B cell (primary cell): ENCODE measurements around the gene MVB12B. TPM values are rescaled to one million over a fixed set of nuclear protein-coding genes. Genes with fewer than 3 reads are reported as not detected.

Experiments used
- ATAC-seq: fragments of 200-7000 bp; cut with Tn5 transposase; one replicate; pipeline ENCODE4 v1.10.0; 2021; ENCODE audit warnings: low read depth, mild to moderate bottlenecking, moderate number of reproducible peaks, moderate library complexity
- CTCF ChIA-PET: fragments of 350-600 bp; sonication (Branson Sonifier 250); formaldehyde crosslinking; loops from one replicate; lab custom pipeline; 2021; ENCODE audit warnings: antibody characterized with exemption, inconsistent platforms; lab: Charles Lee
- POLR2A ChIA-PET: fragments of 350-600 bp; sonication (Branson Sonifier 250); formaldehyde crosslinking; loops from one replicate; lab custom pipeline; 2021; ENCODE audit warnings: antibody characterized with exemption; lab: Charles Lee
- DNase-seq: peaks from one replicate; pipeline ENCODE4 v3.0.0; 2013
- H2AFZ ChIP-seq: 2 replicates; pipeline ENCODE4 v1.6.1; 2012; ENCODE audit warnings: mild to moderate bottlenecking, low read depth, low read length; ENCODE audit not compliant: insufficient read depth, poor library complexity, severe bottlenecking
- H3K27ac ChIP-seq, 2 donors: 1 replicate in 1 of 2; 2 replicates in 1 of 2; pipeline ENCODE4 v1.5.1; 2012 to 2013; ENCODE audit warnings: low read length in 2 of 2, mild to moderate bottlenecking in 2 of 2, moderate library complexity in 1 of 2
- H3K27me3 ChIP-seq, 4 experiments: fragments of 200-600 bp in 1 of 4; sonication (generic) in 1 of 4; replicated peaks in 1 of 4; 1 replicate in 2 of 4; 2 replicates in 2 of 4; pipeline versions ENCODE4 v1.6.1 to v1.7.0; 2013 to 2016; ENCODE audit warnings: low read length in 3 of 4, mild to moderate bottlenecking in 2 of 4, mixed read lengths in 1 of 4, moderate library complexity in 1 of 4; ENCODE audit not compliant: insufficient read depth in 4 of 4, control insufficient read depth in 3 of 4; ENCODE audit errors: control extremely low read depth in 1 of 4
- H3K36me3 ChIP-seq, 2 experiments: replicated peaks in 1 of 2; 1 replicate in 1 of 2; 2 replicates in 1 of 2; pipeline versions ENCODE4 v1.6.1 to v1.7.1; 2013; ENCODE audit warnings: low read length in 1 of 2; ENCODE audit not compliant: insufficient read depth in 2 of 2, control insufficient read depth in 1 of 2; ENCODE audit errors: control extremely low read depth in 1 of 2, extremely low read depth in 1 of 2
- H3K4me1 ChIP-seq, 2 donors: fragments of 200-600 bp in 1 of 2; sonication (generic) in 1 of 2; 1 replicate in 1 of 2; 2 replicates in 1 of 2; pipeline versions ENCODE4 v1.5.1 to v1.6.1; 2013 to 2017; ENCODE audit warnings: low read length in 2 of 2; ENCODE audit not compliant: control insufficient read depth in 2 of 2, insufficient read depth in 2 of 2
- H3K4me2 ChIP-seq: replicated peaks from 2 replicates; pipeline ENCODE3; 2012; ENCODE audit warnings: mild to moderate bottlenecking, low read depth, low read length; ENCODE audit not compliant: poor library complexity, severe bottlenecking
- H3K4me3 ChIP-seq, 5 experiments: fragments of 200-600 bp in 1 of 5; sonication (generic) in 1 of 5; 1 replicate in 3 of 5; 2 replicates in 2 of 5; pipeline versions ENCODE4 v1.5.1 to v1.7.0; 2011 to 2016; ENCODE audit warnings: low read length in 4 of 5, mild to moderate bottlenecking in 4 of 5, low read depth in 2 of 5, control low read depth in 1 of 5, moderate library complexity in 1 of 5; ENCODE audit not compliant: insufficient read depth in 1 of 5; ENCODE audit errors: control extremely low read depth in 1 of 5, extremely low read depth in 1 of 5
- H3K79me2 ChIP-seq: fragments of 200-600 bp; sonication (generic); one replicate; pipeline ENCODE4 v1.6.0; 2016; ENCODE audit warnings: low read length; ENCODE audit not compliant: control insufficient read depth, insufficient read depth
- H3K9ac ChIP-seq: fragments of 200-600 bp; sonication (generic); 2 replicates; pipeline ENCODE4 v1.6.1; 2017; ENCODE audit warnings: mild to moderate bottlenecking, low read length, moderate library complexity
- H3K9me3 ChIP-seq, 3 donors: one replicate each; pipeline versions ENCODE4 v1.6.1 to v1.7.1; 2013; ENCODE audit warnings: low read length in 2 of 3; ENCODE audit not compliant: control insufficient read depth in 2 of 3, insufficient read depth in 1 of 3; ENCODE audit errors: control extremely low read depth in 1 of 3
- H4K20me1 ChIP-seq: 2 replicates; pipeline ENCODE4 v1.6.0; 2012; ENCODE audit warnings: mild to moderate bottlenecking, low read length; ENCODE audit not compliant: insufficient read depth, control insufficient read depth, poor library complexity, severe bottlenecking
- H3K27ac Mint-ChIP-seq: one replicate; pipeline ENCODE4 v1.8.0; 2021; ENCODE audit warnings: mixed read lengths
- H3K27me3 Mint-ChIP-seq: one replicate; pipeline ENCODE4 v1.8.0; 2021; ENCODE audit warnings: mixed read lengths
- H3K4me1 Mint-ChIP-seq: one replicate; pipeline ENCODE4 v1.8.0; 2021; ENCODE audit warnings: mixed read lengths
- H3K4me3 Mint-ChIP-seq: one replicate; pipeline ENCODE4 v1.8.0; 2021; ENCODE audit warnings: mixed read lengths
- H3K9me3 Mint-ChIP-seq: one replicate; pipeline ENCODE4 v1.8.0; 2022; ENCODE audit warnings: mixed read lengths; ENCODE audit not compliant: insufficient read depth
- EZH2 ChIP-seq: IDR thresholded peaks from 2 replicates; pipeline ENCODE4 v1.6.1; 2012; ENCODE audit warnings: borderline replicate concordance, low read depth, mild to moderate bottlenecking, moderate library complexity, low read length; ENCODE audit not compliant: insufficient read depth, poor library complexity, severe bottlenecking
- WGBS: methylation state at CpG from one replicate; pipeline ENCODE4 v1.1.5; 2013; ENCODE audit warnings: missing lambda C conversion rate; ENCODE audit not compliant: insufficient coverage; 5-methylcytosine and 5-hydroxymethylcytosine counted together
- intact Hi-C: fragments of 100-400 bp; cut with micrococcal nuclease; formaldehyde crosslinking; loops from one replicate; pipeline ENCODE4 v1.10.0; 2022
- polyA plus RNA-seq: library from polyadenylated mRNA; depleted of rRNA; stranded (reverse); fragments of >200 nt; gene quantifications from 2 replicates; pipeline ENCODE4 v1.2.3, GENCODE V29; 2012
- total RNA-seq, 2 donors: library from RNA; stranded (reverse); fragments of 120-200 nt in 1 of 2; gene quantifications; 1 replicate in 1 of 2; 2 replicates in 1 of 2; pipeline versions ENCODE4 v1.2.3 to v1.2.4, GENCODE V29; 2013 to 2022
- TF ChIP-seq, protein P1 (sequence below): fragments of 200-600 bp; IDR thresholded peaks from one replicate; pipeline ENCODE4 v1.8.0; 2022; ENCODE audit warnings: antibody characterized with exemption, mild to moderate bottlenecking

MVB12B gene
- total and polyA plus RNA-seq, 2 donors (not counting 1 experiment from before 2014, with no cell fraction given): 1.2 to 9.8 TPM

DNA sequence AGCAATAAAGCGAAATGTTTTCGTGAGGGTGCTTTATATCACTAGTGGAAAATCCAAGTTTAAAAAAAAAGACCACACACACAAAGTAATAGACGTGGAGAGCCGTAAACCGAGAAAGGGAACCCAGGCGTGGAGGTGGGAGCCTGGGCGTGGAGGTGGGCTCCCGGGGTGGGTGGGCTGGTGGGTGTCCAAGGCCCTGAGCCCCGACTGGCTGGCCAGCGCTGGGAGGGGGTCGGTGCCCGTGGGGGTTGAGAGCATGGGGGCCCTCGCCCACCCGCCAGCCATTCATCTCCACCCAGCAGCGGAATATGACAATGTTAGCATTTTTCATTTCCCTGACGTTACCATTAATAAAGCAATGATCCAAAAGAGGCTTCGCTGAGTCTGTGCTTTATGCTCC is 135.0 kb downstream of the MVB12B start:
- H2AFZ ChIP-seq: no peak overlapping the region
- no peak overlapping the region for H3K27ac Mint-ChIP-seq
- ChIA-PET POLR2A (no interaction called here), CTCF (interaction anchor here (0.5 to 1.0 kb wide), 4 partner anchors 19 to 159 kb away, joined by 3 read pairs; no protein-coding TSS in a partner anchor)
- H3K27me3 ChIP-seq: no peaks in the 10 kb centered on the region
- peaks cover 0 to 5% (median 0%) of the 10 kb centered on the region in 3 donors for H3K9me3 ChIP-seq
- no peaks in the 10 kb centered on the region for H3K4me1 Mint-ChIP-seq
- H3K4me2 ChIP-seq: no peak overlapping the region
- no peaks in the 10 kb centered on the region for H3K4me1 ChIP-seq
- no peak overlapping the region for H3K27ac ChIP-seq
- ATAC-seq: no peak
- TF ChIP-seq, protein P1, sequence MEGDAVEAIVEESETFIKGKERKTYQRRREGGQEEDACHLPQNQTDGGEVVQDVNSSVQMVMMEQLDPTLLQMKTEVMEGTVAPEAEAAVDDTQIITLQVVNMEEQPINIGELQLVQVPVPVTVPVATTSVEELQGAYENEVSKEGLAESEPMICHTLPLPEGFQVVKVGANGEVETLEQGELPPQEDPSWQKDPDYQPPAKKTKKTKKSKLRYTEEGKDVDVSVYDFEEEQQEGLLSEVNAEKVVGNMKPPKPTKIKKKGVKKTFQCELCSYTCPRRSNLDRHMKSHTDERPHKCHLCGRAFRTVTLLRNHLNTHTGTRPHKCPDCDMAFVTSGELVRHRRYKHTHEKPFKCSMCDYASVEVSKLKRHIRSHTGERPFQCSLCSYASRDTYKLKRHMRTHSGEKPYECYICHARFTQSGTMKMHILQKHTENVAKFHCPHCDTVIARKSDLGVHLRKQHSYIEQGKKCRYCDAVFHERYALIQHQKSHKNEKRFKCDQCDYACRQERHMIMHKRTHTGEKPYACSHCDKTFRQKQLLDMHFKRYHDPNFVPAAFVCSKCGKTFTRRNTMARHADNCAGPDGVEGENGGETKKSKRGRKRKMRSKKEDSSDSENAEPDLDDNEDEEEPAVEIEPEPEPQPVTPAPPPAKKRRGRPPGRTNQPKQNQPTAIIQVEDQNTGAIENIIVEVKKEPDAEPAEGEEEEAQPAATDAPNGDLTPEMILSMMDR: no peak
- no peak for TF ChIP-seq EZH2
- no peaks in the 10 kb centered on the region for H3K27me3 Mint-ChIP-seq
- DNase-seq: no peak
- intact Hi-C loops: no loop called here
- H3K79me2 ChIP-seq: no peaks in the 10 kb centered on the region
- WGBS: 96% methylated on average over 11 of the region's 17 CpGs
- no peak overlapping the region for H3K4me3 Mint-ChIP-seq
- H3K36me3 ChIP-seq: no peaks in the 10 kb centered on the region
- H3K9ac ChIP-seq: no peak overlapping the region
- no peaks in the 10 kb centered on the region for H3K9me3 Mint-ChIP-seq
- no peaks in the 10 kb centered on the region for H4K20me1 ChIP-seq
- H3K4me3 ChIP-seq: no peak overlapping the region

DNA sequence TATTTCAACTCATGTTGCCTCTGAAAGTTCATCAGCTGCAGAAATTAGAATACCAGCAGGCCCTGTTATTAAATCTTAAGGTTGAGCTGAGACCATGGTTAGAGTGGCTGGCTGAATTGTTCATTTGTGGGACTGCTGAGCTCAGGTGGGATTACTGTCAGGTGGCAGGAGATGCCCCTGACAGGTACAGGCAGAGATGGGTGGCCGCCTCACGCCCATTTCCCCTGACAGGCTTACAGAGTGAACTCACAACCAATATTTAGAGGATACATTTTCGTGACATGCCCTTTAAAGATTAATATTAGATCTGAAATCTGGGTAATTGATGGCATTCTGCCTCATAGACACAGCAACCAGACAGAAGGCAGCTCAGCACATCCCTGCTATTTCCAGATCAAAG is 136.0 kb downstream of the MVB12B start:
- no peaks in the 10 kb centered on the region for H3K4me1 ChIP-seq
- whole genome bisulfite sequencing: no CpG with 5 or more reads among the region's 3 CpGs
- no peak overlapping the region for H3K4me2 ChIP-seq
- no peaks in the 10 kb centered on the region for H3K27me3 ChIP-seq
- H3K27ac ChIP-seq: no peak overlapping the region
- H3K9ac ChIP-seq: no peak overlapping the region
- ATAC-seq (no peak), DNase-seq (no peak)
- no peaks in the 10 kb centered on the region for H3K79me2 ChIP-seq
- TF ChIP-seq, protein P1: no peak
- H3K27ac Mint-ChIP-seq: no peak overlapping the region
- H3K27me3 Mint-ChIP-seq: no peaks in the 10 kb centered on the region
- H3K36me3 ChIP-seq: no peaks in the 10 kb centered on the region
- H3K4me1 Mint-ChIP-seq: no peaks in the 10 kb centered on the region
- POLR2A ChIA-PET: no interaction called here
- H3K9me3 ChIP-seq: peaks cover 0 to 5% (median 0%) of the 10 kb centered on the region in 3 donors
- CTCF ChIA-PET: no interaction called here
- no peaks in the 10 kb centered on the region for H3K9me3 Mint-ChIP-seq
- no peak overlapping the region for H2AFZ ChIP-seq
- H3K4me3 ChIP-seq: no peak overlapping the region
- no peak overlapping the region for H3K4me3 Mint-ChIP-seq
- intact Hi-C loops: no loop called here
- no peaks in the 10 kb centered on the region for H4K20me1 ChIP-seq
